Neural cell (in vitro differentiated cells): Measurements from ENCODE around the gene CST1. TPM values are rescaled to one million over a fixed set of nuclear protein-coding genes. Genes with fewer than 3 reads are reported as not detected.

Experiments
- polyA plus RNA-seq: library from polyadenylated mRNA; depleted of rRNA; stranded (reverse); fragments of >200 nt; gene quantifications from 2 replicates; pipeline ENCODE4 v1.2.3, GENCODE V29; 2014
- small RNA-seq, 3 experiments: library from RNA; depleted of rRNA; stranded (forward); fragments of <200 nt; gene quantifications; one replicate each; pipeline ENCODE3, GENCODE V24; 2012

Gene CST1
- polyA plus RNA-seq, 1 donor from 2014 or later = not detected

Small RNA genes within 50 kb of the gene (small RNA-seq; reads per million reads assigned to genes)
- 0 reads per million in 3 experiments for gene CST2P1

Other genes starting within 250 kb of the CST1 start
- not detected in 2 replicates for gene CST9L, start 182.5 kb downstream of the CST1 start, polyA plus RNA-seq
- not detected in 2 replicates for gene CST9, start 145.0 kb downstream of the CST1 start, polyA plus RNA-seq
- gene CST3, start 113.0 kb downstream of the CST1 start, polyA plus RNA-seq = 52.4 and 54.6 TPM in 2 replicates
- not detected in 2 replicates for gene CST4, start 61.9 kb downstream of the CST1 start, polyA plus RNA-seq
- gene CST2, start 75.8 kb upstream of the CST1 start, polyA plus RNA-seq = not detected in 2 replicates
- gene CST5, start 128.8 kb upstream of the CST1 start, polyA plus RNA-seq = not detected in 2 replicates
- gene GGTLC1, start 237.8 kb upstream of the CST1 start, polyA plus RNA-seq = not detected in 2 replicates